HG03095 (cell line): Measurements from ENCODE around the gene IQCH.
"Not testable (repeated sequence)": the region's sequence is repeated elsewhere in the genome, so short reads cannot be mapped to it uniquely, and the experiment has no call there.

Experiments
- ATAC-seq: cut with Tn5 transposase; IDR thresholded peaks from one replicate; pipeline ENCODE4 v1.9.1; 2021; ENCODE audit warnings: moderate library complexity; ENCODE audit not compliant: unreplicated experiment

Gene IQCH

GRCh38 chr15:67350042-67350441 lies 95.5 kb downstream of the IQCH start:
- no peak for ATAC-seq

DNA sequence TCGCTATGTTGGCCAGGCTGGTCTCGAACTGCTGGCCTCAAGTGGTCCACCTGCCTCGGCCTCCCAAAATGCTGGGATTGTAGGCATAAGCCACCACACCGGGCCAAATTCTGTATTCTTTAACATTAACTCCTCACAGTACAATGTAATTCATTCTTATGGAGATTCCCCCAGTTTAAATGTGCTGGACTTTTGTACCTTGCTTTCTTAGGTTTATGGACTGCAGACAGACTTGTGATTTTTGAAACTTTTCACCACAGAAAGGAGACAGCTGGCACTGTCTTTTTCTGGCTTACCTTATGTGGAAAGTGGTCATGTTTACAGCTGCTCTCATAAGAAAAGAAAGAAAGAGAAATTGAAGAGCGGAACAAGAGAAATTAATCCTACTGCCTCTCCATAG lies 103.8 kb downstream of the IQCH start:
- ATAC-seq: no peak

DNA sequence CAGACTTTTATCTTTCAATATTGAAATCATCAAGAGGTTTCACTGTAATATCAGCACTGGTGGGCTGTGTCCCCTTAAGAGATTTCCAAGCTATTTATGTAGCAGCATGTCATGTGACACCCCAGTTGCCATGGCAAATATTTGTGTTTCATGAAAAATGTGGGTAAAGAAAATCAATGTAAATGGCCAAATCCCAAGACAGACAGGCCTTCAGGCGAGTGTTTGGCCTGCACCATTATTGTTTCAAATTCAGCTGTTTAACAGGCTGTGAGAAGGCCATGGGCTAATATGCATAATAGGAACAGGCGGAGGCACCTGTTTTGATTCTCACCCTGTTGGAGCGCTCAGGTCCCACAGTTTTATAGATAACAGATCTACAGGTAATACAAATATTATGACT lies 104.2 kb downstream of the IQCH start:
- ATAC-seq: no peak

DNA sequence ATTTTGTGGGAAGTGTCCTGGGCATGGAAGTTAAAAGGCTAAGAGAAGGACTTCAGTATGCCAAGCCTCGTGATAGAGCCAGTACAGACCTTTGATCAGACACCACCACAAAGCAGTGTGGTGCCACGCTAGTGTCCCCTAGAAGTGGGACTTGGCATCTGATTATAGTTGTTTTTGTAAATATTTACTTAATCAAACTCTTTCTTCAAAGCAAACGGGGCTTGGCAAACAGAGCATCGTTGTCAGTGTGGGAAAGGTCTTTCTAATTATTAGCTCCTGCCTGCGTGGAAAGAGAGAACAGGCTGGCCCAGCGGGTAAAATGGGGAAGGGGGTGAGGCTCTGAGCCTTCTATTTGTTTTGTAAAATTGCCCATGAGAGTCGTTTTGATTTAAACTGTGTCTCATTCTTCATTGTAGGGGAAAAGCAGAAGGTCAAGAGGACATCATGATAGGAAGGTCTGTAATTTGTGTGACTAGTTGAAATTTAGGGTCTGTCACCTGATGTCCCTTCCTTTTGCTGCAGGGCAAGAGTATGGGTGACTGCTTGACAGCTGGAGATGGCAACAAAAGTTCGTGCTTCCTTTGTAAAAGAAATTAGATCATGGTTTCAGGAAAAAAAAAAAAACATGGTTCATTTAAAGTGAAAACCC lies 105.0 kb downstream of the IQCH start:
- no peak for ATAC-seq

GRCh38 chr15:67361100-67361499 lies 106.5 kb downstream of the IQCH start:
- ATAC-seq: no peak

- not testable (repeated sequence) for ATAC-seq
Measured at GRCh38 chr15:67363712-67364111, 109.1 kb downstream of the IQCH start.

- ATAC-seq: no peak
Measured at GRCh38 chr15:67365994-67366393, 111.4 kb downstream of the IQCH start.

DNA sequence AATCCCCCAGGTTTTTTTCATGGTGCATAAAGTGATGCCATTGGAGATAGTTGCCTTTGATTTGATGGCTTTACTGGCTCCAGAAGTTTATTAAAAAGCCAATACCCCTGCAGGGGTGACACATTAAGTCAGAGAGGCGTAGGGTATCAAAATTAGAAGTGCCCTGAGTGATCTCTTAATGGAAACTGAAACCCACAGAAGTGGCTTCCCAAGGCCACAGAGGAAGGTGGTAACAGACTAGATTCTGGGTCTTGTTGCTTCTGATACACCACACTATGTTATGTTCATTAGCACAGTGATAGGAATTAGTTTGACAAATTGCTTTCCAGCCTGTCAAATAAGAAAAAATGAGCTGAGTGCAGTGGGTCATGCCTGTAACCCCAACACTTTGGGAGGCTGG lies 112.3 kb downstream of the IQCH start:
- no peak for ATAC-seq

DNA sequence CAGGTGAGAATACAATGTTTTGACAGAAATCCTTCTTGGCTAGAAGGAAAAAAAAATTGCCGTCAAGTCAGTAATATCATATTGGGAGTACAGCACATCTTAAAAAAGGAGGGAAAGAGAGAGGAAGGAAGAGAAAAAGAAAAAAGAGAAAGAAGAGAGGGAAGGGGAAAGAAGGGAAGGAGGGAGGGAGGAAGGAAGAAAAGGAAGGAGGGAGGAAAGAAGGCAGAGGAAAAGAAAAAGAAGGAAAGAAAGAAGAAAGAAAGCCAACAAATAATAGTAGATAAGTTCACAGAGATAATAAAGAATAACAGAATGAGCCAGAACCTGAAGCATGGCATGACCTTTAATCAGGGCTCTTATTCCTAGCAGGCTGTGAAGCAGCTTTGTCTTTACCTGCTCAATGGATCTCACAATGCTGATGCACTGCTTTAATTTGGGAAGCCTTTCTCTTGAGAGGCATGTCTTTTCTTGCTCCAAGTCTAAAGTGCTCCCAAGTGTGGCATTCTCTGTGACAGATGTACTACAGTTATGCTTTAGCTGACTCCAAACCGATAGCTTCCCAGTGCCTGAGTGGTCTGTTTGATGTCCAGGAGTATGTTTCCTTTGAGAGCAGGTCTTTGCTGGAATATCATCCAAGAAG lies 114.9 kb downstream of the IQCH start:
- no peak for ATAC-seq

GRCh38 chr15:67370206-67370954 lies 115.8 kb downstream of the IQCH start:
- ATAC-seq: no peak

GRCh38 chr15:67372543-67372942 lies 118.0 kb downstream of the IQCH start:
- ATAC-seq: no peak

GRCh38 chr15:67372986-67373675 lies 118.5 kb downstream of the IQCH start:
- ATAC-seq: no peak

GRCh38 chr15:67373971-67374370 lies 119.4 kb downstream of the IQCH start:
- ATAC-seq: no peak

GRCh38 chr15:67379530-67379929 lies 124.9 kb downstream of the IQCH start:
- ATAC-seq: no peak

DNA sequence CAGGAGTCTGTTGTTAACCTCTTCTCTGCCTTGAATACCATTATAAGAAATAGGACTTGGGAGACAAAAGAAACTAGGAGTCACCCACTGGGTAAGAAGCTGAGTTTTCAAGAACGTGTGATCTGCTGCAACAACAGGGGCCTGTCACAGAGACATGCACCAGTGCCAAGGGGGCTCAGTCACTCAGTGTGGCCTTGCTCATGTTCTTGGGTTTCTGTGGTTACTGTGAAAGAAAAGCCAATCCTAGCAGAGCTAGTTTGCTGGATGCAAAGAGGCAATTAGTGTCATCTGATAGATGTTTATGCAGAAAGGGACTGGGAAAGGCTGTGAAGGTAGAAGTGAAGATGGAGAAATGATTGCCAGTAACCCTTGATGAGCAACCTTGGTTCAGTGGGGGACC lies 126.3 kb downstream of the IQCH start:
- no peak for ATAC-seq

DNA sequence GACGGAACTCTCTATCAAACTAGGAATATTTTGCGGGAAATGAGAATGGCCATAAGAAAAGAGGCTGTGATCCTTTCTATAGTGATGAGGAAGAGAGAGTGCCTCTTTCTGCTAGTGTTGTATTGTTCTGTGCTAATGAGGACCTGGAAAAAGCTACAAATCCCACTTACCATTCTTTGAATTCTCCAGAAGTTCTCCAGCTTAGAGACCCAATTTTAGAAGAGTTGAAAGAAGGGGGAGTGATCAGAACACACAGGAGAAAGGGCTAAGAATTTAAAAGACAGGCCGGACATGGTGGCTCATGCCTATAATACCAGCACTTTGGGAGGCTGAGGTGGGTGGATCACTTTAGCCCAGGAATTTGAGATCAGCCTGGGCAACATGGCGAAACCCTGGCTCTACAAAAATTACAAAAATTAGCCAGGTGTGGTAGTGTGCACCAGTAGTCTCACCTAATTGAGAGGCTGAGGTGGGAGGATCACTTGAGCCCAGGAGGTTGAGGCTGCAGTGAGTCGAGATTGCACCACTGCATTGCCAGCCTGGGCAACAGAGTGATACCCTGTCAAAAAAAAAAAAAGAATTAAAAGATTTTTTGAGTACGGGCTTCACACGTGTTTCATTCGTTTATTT lies 126.9 kb downstream of the IQCH start:
- no peak for ATAC-seq

GRCh38 chr15:67382723-67383122 lies 128.1 kb downstream of the IQCH start:
- no peak for ATAC-seq

DNA sequence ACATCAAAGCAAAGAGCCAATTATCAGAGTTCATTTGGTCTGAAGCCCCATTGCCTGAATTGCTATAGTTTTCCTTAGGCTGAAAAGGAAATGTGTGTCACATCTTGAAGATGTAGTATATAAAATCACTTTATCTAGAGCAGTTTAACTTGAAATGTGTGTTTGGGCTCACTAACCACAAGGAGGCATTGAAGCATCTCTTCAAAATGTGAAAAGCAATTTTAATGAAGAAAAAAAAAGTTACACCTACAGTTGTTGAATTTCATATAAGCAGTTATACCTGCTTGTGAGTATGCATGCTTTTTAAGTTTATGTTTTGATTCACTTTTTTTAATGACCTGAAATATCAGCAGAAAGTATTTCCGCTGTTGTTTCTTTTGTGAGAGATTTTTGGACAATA lies 129.3 kb downstream of the IQCH start:
- no peak for ATAC-seq

- no peak for ATAC-seq
Measured at GRCh38 chr15:67384761-67385160, 130.2 kb downstream of the IQCH start.

- ATAC-seq: no peak
Measured at GRCh38 chr15:67385971-67386370, 131.4 kb downstream of the IQCH start.

DNA sequence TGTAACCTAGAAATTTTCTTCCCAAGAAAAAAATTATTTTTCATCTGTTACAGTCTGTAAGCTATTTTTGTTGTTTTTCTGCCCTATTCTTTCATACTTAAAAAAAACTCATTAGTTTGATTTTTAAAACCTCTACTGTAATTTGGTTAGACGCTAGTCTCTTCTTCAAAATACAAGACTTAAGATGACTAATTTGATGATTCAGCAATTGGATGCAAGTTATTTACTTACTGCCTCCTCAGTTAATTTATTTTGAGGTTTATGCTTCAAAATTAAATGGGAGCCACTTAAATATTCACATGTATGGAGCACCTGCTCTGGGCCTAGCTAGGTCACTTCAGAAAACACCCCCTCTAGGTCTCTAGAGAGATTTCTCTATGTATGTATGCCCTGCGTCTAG lies 132.4 kb downstream of the IQCH start:
- ATAC-seq: no peak
